Activated CD4-positive, alpha-beta T cell treated with anti-CD3 and anti-CD28 coated beads for 48 hours (primary cell): Measurements from ENCODE around the gene KLF3.

ENCODE experiments used
- DNase-seq: peaks from one replicate; pipeline ENCODE4 v3.0.0-alpha.2; 2020

The KLF3 gene

GRCh38 chr4:38675146-38676121 lies 11.4 kb downstream of the KLF3 start:
- peak; percentile 89 for DNase-seq

GRCh38 chr4:38676986-38677385 lies 13.0 kb downstream of the KLF3 start:
- DNase-seq = no peak

- DNase-seq = no peak
Measured at GRCh38 chr4:38677441-38677840, 13.4 kb downstream of the KLF3 start.

- DNase-seq = no peak
Measured at GRCh38 chr4:38678078-38678477, 14.1 kb downstream of the KLF3 start.

GRCh38 chr4:38679921-38680320 lies 15.9 kb downstream of the KLF3 start:
- DNase-seq = no peak

- no peak for DNase-seq
Measured at GRCh38 chr4:38681281-38681991, 17.4 kb downstream of the KLF3 start.

- DNase-seq = no peak
Measured at GRCh38 chr4:38682336-38682735, 18.3 kb downstream of the KLF3 start.

- no peak for DNase-seq
Measured at GRCh38 chr4:38683276-38683675, 19.3 kb downstream of the KLF3 start.

GRCh38 chr4:38684271-38684670 lies 20.3 kb downstream of the KLF3 start:
- no peak for DNase-seq

GRCh38 chr4:38684951-38685844 lies 21.2 kb downstream of the KLF3 start:
- no peak for DNase-seq

GRCh38 chr4:38686682-38687081 lies 22.7 kb downstream of the KLF3 start:
- no peak for DNase-seq

- DNase-seq = no peak
Measured at GRCh38 chr4:38687571-38688011, 23.6 kb downstream of the KLF3 start.

- DNase-seq = no peak
Measured at GRCh38 chr4:38688676-38689355, 24.8 kb downstream of the KLF3 start.

- DNase-seq = no peak
Measured at GRCh38 chr4:38691251-38692008, 27.4 kb downstream of the KLF3 start.

GRCh38 chr4:38692421-38692820 lies 28.4 kb downstream of the KLF3 start:
- DNase-seq = no peak

- no peak for DNase-seq
Measured at GRCh38 chr4:38693569-38693968, 29.6 kb downstream of the KLF3 start.

GRCh38 chr4:38694330-38694729 lies 30.3 kb downstream of the KLF3 start:
- DNase-seq = no peak

GRCh38 chr4:38695809-38696208 lies 31.8 kb downstream of the KLF3 start:
- no peak for DNase-seq

- DNase-seq = no peak
Measured at GRCh38 chr4:38696697-38697096, 32.7 kb downstream of the KLF3 start.

GRCh38 chr4:38698176-38698575 lies 34.2 kb downstream of the KLF3 start:
- DNase-seq = no peak

GRCh38 chr4:38699112-38699511 lies 35.1 kb downstream of the KLF3 start:
- no peak for DNase-seq

GRCh38 chr4:38703635-38704034 lies 39.6 kb downstream of the KLF3 start:
- DNase-seq = no peak
